GM12878 (cell line): ENCODE data around the gene ADM. TPM values are rescaled to one million over a fixed set of nuclear protein-coding genes. Genes with fewer than 3 reads are reported as not detected.

Experiments used
- ATAC-seq: fragments of 200-7000 bp; cut with Tn5 transposase; 3 replicates; pipeline ENCODE4 v1.9.1; 2020; ENCODE audit warnings: mild to moderate bottlenecking, moderate library complexity
- BruUV-seq: library from RNA; stranded (reverse); fragments of 400-500 nt; replicated peaks from 2 replicates; lab custom pipeline; 2021; lab: Mats Ljungman, UMichigan
- CTCF ChIA-PET: fragments of 300-600 bp; sonication (Branson Sonifier 250); formaldehyde crosslinking; extraction: SDS; loops from one replicate; lab custom pipeline; 2021; ENCODE audit warnings: inconsistent platforms; lab: Yijun Ruan, JAX
- POLR2A ChIA-PET: fragments of 350-600 bp; formaldehyde crosslinking; extraction: SDS; loops from one replicate; lab custom pipeline; 2021; ENCODE audit warnings: inconsistent platforms; lab: Charles Lee
- RAD21 ChIA-PET: fragments of 300-600 bp; sonication (Branson Sonifier 250); formaldehyde crosslinking; loops from one replicate; lab custom pipeline; 2023; ENCODE audit warnings: antibody characterized with exemption; ENCODE audit not compliant: unreplicated experiment; lab: Charles Lee
- SMC1A ChIA-PET: fragments of 300-600 bp; sonication (Branson Sonifier 250); formaldehyde crosslinking; loops from one replicate; lab custom pipeline; 2023; ENCODE audit not compliant: unreplicated experiment, uncharacterized antibody; lab: Charles Lee
- DNase-seq: peaks from one replicate; pipeline ENCODE4 v3.0.0-alpha.2; 2011; ENCODE audit warnings: low read depth, low spot score
- FAIRE-seq: peaks from 3 replicates; lab custom pipeline; 2011; peaks lifted over from hg19 to GRCh38; lab: Jason Lieb, UNC
- H2AFZ ChIP-seq: 2 replicates; pipeline ENCODE4 v1.6.0; 2011; ENCODE audit warnings: low read depth, low read length, control low read depth; ENCODE audit not compliant: control insufficient read depth
- H3K27ac ChIP-seq: 2 replicates; pipeline ENCODE4 v1.5.1; 2011; ENCODE audit warnings: control low read depth; ENCODE audit not compliant: control insufficient read depth, insufficient read depth
- H3K27me3 ChIP-seq, 2 experiments: replicated peaks in 1 of 2; 2 replicates each; pipeline versions ENCODE4 v1.6.0 to v1.6.1; 2011; ENCODE audit warnings: low read length in 1 of 2; ENCODE audit not compliant: control insufficient read depth in 2 of 2, insufficient read depth in 2 of 2
- H3K36me3 ChIP-seq, 2 experiments: 2 replicates each; pipeline ENCODE4 v1.5.1; 2011; ENCODE audit warnings: low read length in 1 of 2; ENCODE audit not compliant: control insufficient read depth in 2 of 2, insufficient read depth in 2 of 2
- H3K4me1 ChIP-seq: 2 replicates; pipeline ENCODE4 v1.6.1; 2011; ENCODE audit warnings: mild to moderate bottlenecking, low read length, moderate library complexity, mixed read lengths; ENCODE audit not compliant: control insufficient read depth, insufficient read depth
- H3K4me2 ChIP-seq: 2 replicates; pipeline ENCODE4 v1.6.0; 2011; ENCODE audit warnings: control low read depth; ENCODE audit not compliant: control insufficient read depth, insufficient read depth
- H3K4me3 ChIP-seq: fragments of 200-600 bp; sonication (generic); 2 replicates; pipeline ENCODE4 v1.5.1; 2016
- H3K79me2 ChIP-seq: 2 replicates; pipeline ENCODE4 v1.6.0; 2011; ENCODE audit warnings: low read length; ENCODE audit not compliant: control insufficient read depth, insufficient read depth
- H3K9ac ChIP-seq: 2 replicates; pipeline ENCODE4 v1.8.0; 2011; ENCODE audit warnings: low read length, control low read depth, mixed read lengths; ENCODE audit not compliant: control insufficient read depth, insufficient read depth
- H3K9me3 ChIP-seq: replicated peaks from 3 replicates; pipeline ENCODE4 v1.5.1; 2011; ENCODE audit warnings: mild to moderate bottlenecking, low read length; ENCODE audit not compliant: control insufficient read depth, insufficient read depth
- H4K20me1 ChIP-seq: 2 replicates; pipeline ENCODE4 v1.6.0; 2011; ENCODE audit not compliant: control insufficient read depth, insufficient read depth
- BRCA1 ChIP-seq: IDR thresholded peaks from 2 replicates; pipeline ENCODE4 v1.6.1; 2011; ENCODE audit warnings: low read depth, low read length, improper control_type of control experiment
- NFYA ChIP-seq: IDR thresholded peaks from 2 replicates; pipeline ENCODE4 v1.6.1; 2011; ENCODE audit warnings: low read depth, mild to moderate bottlenecking, low read length, improper control_type of control experiment, borderline replicate concordance
- NFYB ChIP-seq: IDR thresholded peaks from 2 replicates; pipeline ENCODE4 v1.6.1; 2011; ENCODE audit warnings: low read depth, mild to moderate bottlenecking, low read length, improper control_type of control experiment, moderate library complexity; ENCODE audit not compliant: insufficient read depth
- SUZ12 ChIP-seq: fragments of 200-600 bp; sonication (generic); IDR thresholded peaks from one replicate; pipeline ENCODE4 v1.6.1; 2018; ENCODE audit warnings: antibody characterized with exemption, mild to moderate bottlenecking; ENCODE audit not compliant: unreplicated experiment
- USF2 ChIP-seq: IDR thresholded peaks from 2 replicates; pipeline ENCODE4 v1.6.1; 2011; ENCODE audit warnings: low read depth, low read length, improper control_type of control experiment, borderline replicate concordance
- ZNF207 ChIP-seq: fragments of 450-650 bp; IDR thresholded peaks from 2 replicates; pipeline ENCODE4 v1.6.1; 2014; ENCODE audit warnings: antibody characterized with exemption, mild to moderate bottlenecking, borderline replicate concordance
- ZNF24 ChIP-seq: fragments of 450-650 bp; IDR thresholded peaks from 2 replicates; pipeline ENCODE4 v1.6.1; 2017; ENCODE audit warnings: antibody characterized with exemption, mild to moderate bottlenecking
- ZNF687 ChIP-seq: fragments of 450-650 bp; IDR thresholded peaks from 2 replicates; pipeline ENCODE4 v1.6.1; 2017; ENCODE audit warnings: mild to moderate bottlenecking, moderate library complexity
- WGBS: methylation state at CpG from one replicate; pipeline ENCODE4 v1.1.6; 2016; ENCODE audit warnings: low lambda C conversion rate; ENCODE audit not compliant: insufficient replicate concordance, insufficient coverage; ENCODE audit errors: missing lambda C conversion rate; 5-methylcytosine and 5-hydroxymethylcytosine counted together
- in situ Hi-C: fragments of 300-500 bp; cut with MboI; formaldehyde crosslinking; loops from 9 replicates; pipeline ENCODE4 v1.14.3; 2018; ENCODE audit warnings: mixed read lengths
- intact Hi-C: fragments of 100-400 bp; cut with micrococcal nuclease; formaldehyde crosslinking; loops from one replicate; pipeline ENCODE4 v1.14.2; 2022; ENCODE audit not compliant: unreplicated experiment
- polyA plus RNA-seq, 11 experiments: library from polyadenylated mRNA; depleted of rRNA in 4 of 11; unstranded in 6 of 11; stranded (reverse) in 5 of 11; fragments of >200 nt; fragmentation: Nextera tagmentation in 4 of 11; fragmentation: Illumina TruSeq in 1 of 11; extraction: Ambion mirVana in 4 of 11; extraction: Trizol in 1 of 11; gene quantifications; 1 replicate in 1 of 11; 2 replicates in 10 of 11; pipeline versions ENCODE4 v1.2.1 to v1.2.3, GENCODE V29; 2011 to 2016; ENCODE audit warnings: inconsistent platforms in 2 of 11, missing spikeins in 2 of 11, low read depth in 1 of 11
- total RNA-seq, 4 experiments: library from RNA; depleted of rRNA in 3 of 4; stranded (reverse); fragments of >200 nt in 3 of 4; fragmentation: Illumina TruSeq in 1 of 4; extraction: Trizol in 1 of 4; gene quantifications; 2 replicates each; pipeline versions ENCODE4 v1.2.1 to v1.2.3, GENCODE V29; 2013 to 2021

The ADM gene
- total and polyA plus RNA-seq, 10 of the 15 experiments (the other 5 are each of a cell fraction or from before 2014, with no cell fraction given): 0.11 to 4.2 (median 0.21) TPM; not detected in 7

DNA sequence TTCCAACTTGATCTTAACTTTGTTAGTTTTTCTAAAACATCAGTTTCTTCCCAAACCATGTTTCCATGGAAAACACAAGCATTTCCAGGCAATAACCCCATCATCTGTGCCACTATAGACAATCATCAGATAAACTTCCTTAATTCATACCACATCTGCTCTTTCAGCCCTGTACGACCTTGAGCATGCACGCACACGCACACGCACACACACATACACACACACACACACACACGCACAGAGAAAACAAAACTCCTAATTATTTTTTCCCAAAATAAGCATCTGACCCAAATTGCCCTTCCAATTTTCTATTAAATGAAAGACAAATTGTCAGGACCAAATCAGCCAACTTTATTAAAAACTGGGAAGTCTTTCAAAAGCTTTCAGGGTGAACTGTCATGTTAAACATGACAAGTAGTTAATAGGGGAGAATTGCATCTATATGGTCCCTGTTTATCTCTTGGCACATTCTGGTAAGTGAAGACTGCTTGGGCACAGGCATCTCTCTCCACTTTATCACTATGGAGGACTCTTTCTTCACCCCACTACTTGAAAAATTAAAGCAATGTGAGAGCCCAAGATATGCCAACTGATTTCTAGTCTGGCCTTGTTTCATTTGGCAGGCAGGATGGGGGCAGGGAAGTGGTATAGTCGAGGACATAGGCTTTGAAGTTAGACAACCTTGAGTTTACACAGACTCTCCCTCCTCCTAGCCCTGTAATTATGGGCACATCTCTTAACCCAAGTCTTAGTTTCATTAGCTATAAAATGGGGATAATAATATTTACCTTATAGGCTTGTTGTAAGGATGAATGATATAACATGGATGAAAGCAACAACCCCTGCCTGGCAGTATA, 15.1 kb downstream of the ADM start:
- no peak overlapping the region for H3K9ac ChIP-seq
- ChIA-PET RAD21 (interaction anchor here (0.9 to 3.2 kb wide), 3 partner anchors 10 to 15 kb away, joined by 4 to 15 read pairs (median 14); partner anchors contain the start of gene ADM), POLR2A (no interaction called here), CTCF (interaction anchor here (1.1 to 3.6 kb wide), 6 partner anchors 11 to 138 kb away, joined by 4 to 48 read pairs (median 8); no protein-coding TSS in a partner anchor), SMC1A (interaction anchor here (1.0 to 1.5 kb wide), 5 partner anchors 10 to 138 kb away, joined by 3 to 12 read pairs (median 5); no protein-coding TSS in a partner anchor)
- no TSS peak for BruUV-seq
- in situ Hi-C loops: loop anchor here (5.0 to 10.0 kb wide), 3 partner anchors 108 to 555 kb away; no protein-coding TSS in a partner anchor
- no peak overlapping the region for H3K4me3 ChIP-seq
- H3K9me3 ChIP-seq: no peaks in the 10 kb centered on the region
- WGBS: 79% methylated on average over 6 of the region's 6 CpGs
- no peak for ATAC-seq
- H2AFZ ChIP-seq: no peak overlapping the region
- FAIRE-seq: no peak
- no peaks in the 10 kb centered on the region for H3K36me3 ChIP-seq
- H3K27me3 ChIP-seq: no peaks in the 10 kb centered on the region
- TF ChIP-seq ZNF24 (no peak), BRCA1 (no peak), ZNF687 (no peak), SUZ12 (no peak), NFYB (no peak), ZNF207 (no peak), USF2 (no peak), NFYA (no peak)
- TF ChIP-seq, all 136 proteins: peak for 0
- Histone ChIP-seq H4K20me1 (no peaks in the 10 kb centered on the region), H3K4me2 (no peak overlapping the region), H3K79me2 (no peaks in the 10 kb centered on the region), H3K4me1 (peaks cover 24% of the 10 kb centered on the region), H3K27ac (no peak overlapping the region)
- no peak for DNase-seq
- intact Hi-C loops: loop anchor here (5.0 kb wide), 3 partner anchors 348 to 563 kb away; no protein-coding TSS in a partner anchor
